Nephron progenitor cell (in vitro differentiated cells): Measurements from ENCODE around the gene CCR5AS.

Experiments
- DNase-seq: peaks from one replicate; pipeline ENCODE4 v3.0.0; 2021
- H3K27ac Mint-ChIP-seq: 2 replicates; pipeline ENCODE4 v1.8.0; 2021; ENCODE audit warnings: mild to moderate bottlenecking, moderate library complexity, mixed read lengths
- H3K27me3 Mint-ChIP-seq: 2 replicates; pipeline ENCODE4 v1.8.0; 2021; ENCODE audit warnings: mild to moderate bottlenecking, low read depth, mixed read lengths; ENCODE audit not compliant: poor library complexity
- H3K36me3 Mint-ChIP-seq: 2 replicates; pipeline ENCODE4 v1.8.0; 2021; ENCODE audit warnings: low read depth, mixed read lengths
- H3K4me1 Mint-ChIP-seq: 2 replicates; pipeline ENCODE4 v1.8.0; 2021; ENCODE audit warnings: mixed read lengths
- H3K4me3 Mint-ChIP-seq: 2 replicates; pipeline ENCODE4 v1.8.0; 2021; ENCODE audit warnings: mild to moderate bottlenecking, moderate library complexity, mixed read lengths
- H3K9me3 Mint-ChIP-seq: 2 replicates; pipeline ENCODE4 v1.8.0; 2021; ENCODE audit warnings: mild to moderate bottlenecking, moderate library complexity, mixed read lengths
- CTCF ChIP-seq: fragments of 200-600 bp; sonication (generic); IDR thresholded peaks from 2 replicates; pipeline ENCODE4 v1.5.0; 2021; ENCODE audit warnings: antibody characterized with exemption

CCR5AS gene

GRCh38 chr3:46360907-46361306 is 46.0 kb downstream of the CCR5AS start:
- Mint-ChIP-seq H3K4me3 (no peak overlapping the region), H3K4me1 (no peaks in the 10 kb centered on the region), H3K9me3 (no peaks in the 10 kb centered on the region), H3K27me3 (peaks cover 25% of the 10 kb centered on the region), H3K36me3 (no peaks in the 10 kb centered on the region), H3K27ac (no peak overlapping the region)
- no peak for TF ChIP-seq CTCF
- DNase-seq: no peak

- H3K4me3 Mint-ChIP-seq: no peak overlapping the region
- H3K27ac Mint-ChIP-seq: no peak overlapping the region
- no peaks in the 10 kb centered on the region for H3K4me1 Mint-ChIP-seq
- peaks cover 28% of the 10 kb centered on the region for H3K27me3 Mint-ChIP-seq
- no peaks in the 10 kb centered on the region for H3K36me3 Mint-ChIP-seq
- TF ChIP-seq CTCF: no peak
- DNase-seq: no peak
- no peaks in the 10 kb centered on the region for H3K9me3 Mint-ChIP-seq
These were observed 47.0 kb downstream of the CCR5AS start for GRCh38 chr3:46359733-46360493.

- Mint-ChIP-seq H3K36me3 (no peaks in the 10 kb centered on the region), H3K27ac (no peak overlapping the region), H3K27me3 (peaks cover 35% of the 10 kb centered on the region), H3K9me3 (no peaks in the 10 kb centered on the region), H3K4me1 (no peaks in the 10 kb centered on the region), H3K4me3 (no peak overlapping the region)
- no peak for TF ChIP-seq CTCF
- DNase-seq: no peak
These were observed 48.4 kb downstream of the CCR5AS start for GRCh38 chr3:46358466-46358865.

- no peak for DNase-seq
- no peaks in the 10 kb centered on the region for H3K36me3 Mint-ChIP-seq
- H3K4me1 Mint-ChIP-seq: no peaks in the 10 kb centered on the region
- no peaks in the 10 kb centered on the region for H3K9me3 Mint-ChIP-seq
- no peak for TF ChIP-seq CTCF
- peaks cover 45% of the 10 kb centered on the region for H3K27me3 Mint-ChIP-seq
- H3K4me3 Mint-ChIP-seq: no peak overlapping the region
- H3K27ac Mint-ChIP-seq: no peak overlapping the region
These were observed 50.0 kb downstream of the CCR5AS start for GRCh38 chr3:46356909-46357308.

- DNase-seq: no peak
- Mint-ChIP-seq H3K27ac (no peak overlapping the region), H3K4me3 (no peak overlapping the region), H3K36me3 (no peaks in the 10 kb centered on the region), H3K27me3 (peaks cover 49% of the 10 kb centered on the region), H3K9me3 (no peaks in the 10 kb centered on the region), H3K4me1 (no peaks in the 10 kb centered on the region)
- no peak for TF ChIP-seq CTCF
These were observed 50.6 kb downstream of the CCR5AS start for GRCh38 chr3:46356276-46356675.

GRCh38 chr3:46354984-46355383 is 51.9 kb downstream of the CCR5AS start:
- TF ChIP-seq CTCF: no peak
- Mint-ChIP-seq H3K27ac (no peak overlapping the region), H3K36me3 (no peaks in the 10 kb centered on the region), H3K4me3 (no peak overlapping the region), H3K27me3 (peaks cover 49% of the 10 kb centered on the region), H3K4me1 (no peaks in the 10 kb centered on the region), H3K9me3 (no peaks in the 10 kb centered on the region)
- no peak for DNase-seq
